GM12878 (cell line): ENCODE data around the gene SUGP2. TPM values are rescaled to one million over a fixed set of nuclear protein-coding genes. Genes with fewer than 3 reads are reported as not detected.

Source experiments
- ATAC-seq: fragments of 200-7000 bp; cut with Tn5 transposase; 3 replicates; pipeline ENCODE4 v1.9.1; 2020; ENCODE audit warnings: mild to moderate bottlenecking, moderate library complexity
- BruUV-seq: library from RNA; stranded (reverse); fragments of 400-500 nt; replicated peaks from 2 replicates; lab custom pipeline; 2021; lab: Mats Ljungman, UMichigan
- CTCF ChIA-PET: fragments of 300-600 bp; sonication (Branson Sonifier 250); formaldehyde crosslinking; extraction: SDS; loops from one replicate; lab custom pipeline; 2021; ENCODE audit warnings: inconsistent platforms; lab: Yijun Ruan, JAX
- POLR2A ChIA-PET: fragments of 350-600 bp; formaldehyde crosslinking; extraction: SDS; loops from one replicate; lab custom pipeline; 2021; ENCODE audit warnings: inconsistent platforms; lab: Charles Lee
- RAD21 ChIA-PET: fragments of 300-600 bp; sonication (Branson Sonifier 250); formaldehyde crosslinking; loops from one replicate; lab custom pipeline; 2023; ENCODE audit warnings: antibody characterized with exemption; ENCODE audit not compliant: unreplicated experiment; lab: Charles Lee
- SMC1A ChIA-PET: fragments of 300-600 bp; sonication (Branson Sonifier 250); formaldehyde crosslinking; loops from one replicate; lab custom pipeline; 2023; ENCODE audit not compliant: unreplicated experiment, uncharacterized antibody; lab: Charles Lee
- DNase-seq: peaks from one replicate; pipeline ENCODE4 v3.0.0-alpha.2; 2011; ENCODE audit warnings: low read depth, low spot score
- FAIRE-seq: peaks from 3 replicates; lab custom pipeline; 2011; peaks lifted over from hg19 to GRCh38; lab: Jason Lieb, UNC
- H2AFZ ChIP-seq: 2 replicates; pipeline ENCODE4 v1.6.0; 2011; ENCODE audit warnings: low read depth, low read length, control low read depth; ENCODE audit not compliant: control insufficient read depth
- H3K27ac ChIP-seq: 2 replicates; pipeline ENCODE4 v1.5.1; 2011; ENCODE audit warnings: control low read depth; ENCODE audit not compliant: control insufficient read depth, insufficient read depth
- H3K27me3 ChIP-seq, 2 experiments: replicated peaks in 1 of 2; 2 replicates each; pipeline versions ENCODE4 v1.6.0 to v1.6.1; 2011; ENCODE audit warnings: low read length in 1 of 2; ENCODE audit not compliant: control insufficient read depth in 2 of 2, insufficient read depth in 2 of 2
- H3K36me3 ChIP-seq, 2 experiments: 2 replicates each; pipeline ENCODE4 v1.5.1; 2011; ENCODE audit warnings: low read length in 1 of 2; ENCODE audit not compliant: control insufficient read depth in 2 of 2, insufficient read depth in 2 of 2
- H3K4me1 ChIP-seq: 2 replicates; pipeline ENCODE4 v1.6.1; 2011; ENCODE audit warnings: mild to moderate bottlenecking, low read length, moderate library complexity, mixed read lengths; ENCODE audit not compliant: control insufficient read depth, insufficient read depth
- H3K4me2 ChIP-seq: 2 replicates; pipeline ENCODE4 v1.6.0; 2011; ENCODE audit warnings: control low read depth; ENCODE audit not compliant: control insufficient read depth, insufficient read depth
- H3K4me3 ChIP-seq: fragments of 200-600 bp; sonication (generic); 2 replicates; pipeline ENCODE4 v1.5.1; 2016
- H3K79me2 ChIP-seq: 2 replicates; pipeline ENCODE4 v1.6.0; 2011; ENCODE audit warnings: low read length; ENCODE audit not compliant: control insufficient read depth, insufficient read depth
- H3K9ac ChIP-seq: 2 replicates; pipeline ENCODE4 v1.8.0; 2011; ENCODE audit warnings: low read length, control low read depth, mixed read lengths; ENCODE audit not compliant: control insufficient read depth, insufficient read depth
- H3K9me3 ChIP-seq: replicated peaks from 3 replicates; pipeline ENCODE4 v1.5.1; 2011; ENCODE audit warnings: mild to moderate bottlenecking, low read length; ENCODE audit not compliant: control insufficient read depth, insufficient read depth
- H4K20me1 ChIP-seq: 2 replicates; pipeline ENCODE4 v1.6.0; 2011; ENCODE audit not compliant: control insufficient read depth, insufficient read depth
- NFIC ChIP-seq: IDR thresholded peaks from 2 replicates; pipeline ENCODE4 v1.6.1; 2012; ENCODE audit warnings: low read depth, mild to moderate bottlenecking, inconsistent platforms, low read length, moderate library complexity
- PBX3 ChIP-seq: IDR thresholded peaks from 2 replicates; pipeline ENCODE4 v1.6.1; 2011; ENCODE audit warnings: mild to moderate bottlenecking, low read depth, low read length, moderate library complexity; ENCODE audit not compliant: insufficient replicate concordance
- SREBF2 ChIP-seq: IDR thresholded peaks from 2 replicates; pipeline ENCODE4 v1.6.1; 2012; ENCODE audit warnings: mild to moderate bottlenecking, low read length
- STAT1 ChIP-seq: fragments of 450-650 bp; conservative IDR thresholded peaks from 2 replicates; pipeline ENCODE4 v1.6.1; 2014; ENCODE audit warnings: antibody characterized with exemption, mild to moderate bottlenecking
- TARDBP ChIP-seq: IDR thresholded peaks from 2 replicates; pipeline ENCODE4 v1.6.1; 2016; ENCODE audit warnings: borderline replicate concordance
- TCF12 ChIP-seq: IDR thresholded peaks from 2 replicates; pipeline ENCODE4 v1.6.1; 2011; ENCODE audit warnings: low read depth, mild to moderate bottlenecking, low read length
- ZBTB33 ChIP-seq: fragments of 450-650 bp; IDR thresholded peaks from 2 replicates; pipeline ENCODE4 v1.6.1; 2017; ENCODE audit warnings: mild to moderate bottlenecking
- ZBTB4 ChIP-seq: fragments of 450-650 bp; formaldehyde crosslinking; IDR thresholded peaks from 2 replicates; pipeline ENCODE4 v1.4.0; 2022; ENCODE audit warnings: mild to moderate bottlenecking, moderate library complexity
- ZBTB40 ChIP-seq: fragments of 450-650 bp; IDR thresholded peaks from 2 replicates; pipeline ENCODE4 v1.6.1; 2016; ENCODE audit warnings: mild to moderate bottlenecking, moderate library complexity, borderline replicate concordance
- ZNF207 ChIP-seq: fragments of 450-650 bp; IDR thresholded peaks from 2 replicates; pipeline ENCODE4 v1.6.1; 2014; ENCODE audit warnings: antibody characterized with exemption, mild to moderate bottlenecking, borderline replicate concordance
- WGBS: methylation state at CpG from one replicate; pipeline ENCODE4 v1.1.6; 2016; ENCODE audit warnings: low lambda C conversion rate; ENCODE audit not compliant: insufficient replicate concordance, insufficient coverage; ENCODE audit errors: missing lambda C conversion rate; 5-methylcytosine and 5-hydroxymethylcytosine counted together
- in situ Hi-C: fragments of 300-500 bp; cut with MboI; formaldehyde crosslinking; loops from 9 replicates; pipeline ENCODE4 v1.14.3; 2018; ENCODE audit warnings: mixed read lengths
- intact Hi-C: fragments of 100-400 bp; cut with micrococcal nuclease; formaldehyde crosslinking; loops from one replicate; pipeline ENCODE4 v1.14.2; 2022; ENCODE audit not compliant: unreplicated experiment
- polyA plus RNA-seq, 11 experiments: library from polyadenylated mRNA; depleted of rRNA in 4 of 11; unstranded in 6 of 11; stranded (reverse) in 5 of 11; fragments of >200 nt; fragmentation: Nextera tagmentation in 4 of 11; fragmentation: Illumina TruSeq in 1 of 11; extraction: Ambion mirVana in 4 of 11; extraction: Trizol in 1 of 11; gene quantifications; 1 replicate in 1 of 11; 2 replicates in 10 of 11; pipeline versions ENCODE4 v1.2.1 to v1.2.3, GENCODE V29; 2011 to 2016; ENCODE audit warnings: inconsistent platforms in 2 of 11, missing spikeins in 2 of 11, low read depth in 1 of 11
- total RNA-seq, 4 experiments: library from RNA; depleted of rRNA in 3 of 4; stranded (reverse); fragments of >200 nt in 3 of 4; fragmentation: Illumina TruSeq in 1 of 4; extraction: Trizol in 1 of 4; gene quantifications; 2 replicates each; pipeline versions ENCODE4 v1.2.1 to v1.2.3, GENCODE V29; 2013 to 2021

Gene SUGP2
- total and polyA plus RNA-seq, 10 of the 15 experiments (the other 5 are each of a cell fraction or from before 2014, with no cell fraction given): 15.0 to 120 (median 57.2) TPM

GRCh38 chr19:19074196-19074882 lies 41.0 kb upstream of the SUGP2 start:
- in situ Hi-C loops: no loop called here
- DNase-seq: no peak
- ChIA-PET CTCF (interaction anchor here (1.2 kb wide), 1 partner anchor 20 kb away, joined by 3 read pairs; no protein-coding TSS in a partner anchor), POLR2A (interaction anchor here (0.5 to 0.6 kb wide), 3 partner anchors 10 to 1051 kb away, joined by 3 to 7 read pairs (median 6); no protein-coding TSS in a partner anchor), RAD21 (no interaction called here), SMC1A (no interaction called here)
- FAIRE-seq: no peak
- Histone ChIP-seq H2AFZ (no peak overlapping the region), H3K9ac (no peak overlapping the region), H4K20me1 (no peaks in the 10 kb centered on the region; the same call in 1 of the 2 replicates), H3K36me3 (no peaks in the 10 kb centered on the region; a peak in 2 of 4 replicates), H3K79me2 (peaks cover 2% of the 10 kb centered on the region), H3K27me3 (no peaks in the 10 kb centered on the region), H3K4me1 (peaks cover 1% of the 10 kb centered on the region), H3K9me3 (no peaks in the 10 kb centered on the region), H3K4me2 (no peak overlapping the region), H3K4me3 (no peak overlapping the region), H3K27ac (no peak overlapping the region)
- intact Hi-C loops: no loop called here
- no peak for ATAC-seq
- 83% methylated on average over 13 of the region's 13 CpGs for WGBS
- no TSS peak for BruUV-seq
- TF ChIP-seq PBX3: peak; percentile 58
- TF ChIP-seq SREBF2: no peak
- no peak for TF ChIP-seq ZBTB4 (CRISPR knock-in tag)
- no peak for TF ChIP-seq STAT1
- no peak for TF ChIP-seq TARDBP
- no peak for TF ChIP-seq ZBTB33
- no peak for TF ChIP-seq ZBTB40
- no peak for TF ChIP-seq TCF12
- TF ChIP-seq ZNF207: no peak
- TF ChIP-seq NFIC: no peak
